ENCODE data around the gene HPGD.

GRCh38 chr4:174496631-174497432 is 25.5 kb downstream of the HPGD start:
- no peak for TF ChIP-seq CTCF (IDR thresholded peaks at IDR 0.05; ENCODE audit: insufficient read depth, low read length, poor library complexity, severe bottlenecking)
- no peak for TF ChIP-seq EZH2phosphoT487 (conservative IDR thresholded peaks at IDR 0.05; ENCODE audit: low read length)

All from SU-DHL-6 (cell line).